Naive thymus-derived CD4-positive, alpha-beta T cell (primary cell): ENCODE measurements around the gene ANP32B. TPM values are rescaled to one million over a fixed set of nuclear protein-coding genes. Genes with fewer than 3 reads are reported as not detected.
A peak's percentile ranks its signal among the peaks of the same experiment; 100 is the strongest.
"Not testable (repeated sequence)": the region's sequence is repeated elsewhere in the genome, so short reads cannot be mapped to it uniquely, and the experiment has no call there.

Source experiments
- ATAC-seq: fragments of 150-1000 bp; cut with Tn5 transposase; 2 replicates; pipeline ENCODE4 v1.10.0; 2021; ENCODE audit warnings: mild to moderate bottlenecking, moderate library complexity
- CTCF ChIA-PET: fragments of 350-600 bp; sonication (Branson Sonifier 250); formaldehyde crosslinking; loops from one replicate; lab custom pipeline; 2021; ENCODE audit warnings: antibody characterized with exemption; lab: Charles Lee
- POLR2A ChIA-PET: fragments of 350-600 bp; sonication (Branson Sonifier 250); formaldehyde crosslinking; loops from one replicate; lab custom pipeline; 2021; ENCODE audit warnings: antibody characterized with exemption, inconsistent platforms; lab: Charles Lee
- DNase-seq, 9 donors: peaks; one replicate each; pipeline versions ENCODE4 v3.0.0 to v3.0.0-alpha.2; 2020 to 2022; ENCODE audit warnings: mixed read lengths in 1 of 9
- H3K27ac ChIP-seq: one replicate; pipeline ENCODE4 v1.7.0; 2013; ENCODE audit warnings: mild to moderate bottlenecking, low read depth, low read length, moderate library complexity
- H3K27me3 ChIP-seq, 2 donors: one replicate each; pipeline ENCODE4 v1.7.0; 2013; ENCODE audit warnings: low read length in 2 of 2, mild to moderate bottlenecking in 2 of 2, moderate library complexity in 2 of 2; ENCODE audit not compliant: control insufficient read depth in 2 of 2, insufficient read depth in 2 of 2
- H3K36me3 ChIP-seq, 3 experiments: 1 replicate in 2 of 3; 2 replicates in 1 of 3; pipeline ENCODE4 v1.7.0; 2013; ENCODE audit warnings: low read length in 3 of 3, mild to moderate bottlenecking in 3 of 3, moderate library complexity in 1 of 3; ENCODE audit not compliant: insufficient read depth in 3 of 3, control insufficient read depth in 2 of 3
- H3K4me1 ChIP-seq, 2 donors: one replicate each; pipeline ENCODE4 v1.7.0; 2013; ENCODE audit warnings: low read length in 2 of 2, mild to moderate bottlenecking in 2 of 2, moderate library complexity in 1 of 2; ENCODE audit not compliant: control insufficient read depth in 2 of 2, insufficient read depth in 2 of 2
- H3K4me3 ChIP-seq: 2 replicates; pipeline ENCODE4 v1.7.0; 2013; ENCODE audit warnings: mild to moderate bottlenecking, low read length
- H3K9me3 ChIP-seq, 3 experiments: 1 replicate in 2 of 3; 2 replicates in 1 of 3; pipeline ENCODE4 v1.7.0; 2013; ENCODE audit warnings: low read length in 3 of 3; ENCODE audit not compliant: control insufficient read depth in 2 of 3
- H3K27ac Mint-ChIP-seq, 9 donors: one replicate each; pipeline ENCODE4 v1.8.0; 2020 to 2022; ENCODE audit warnings: mixed read lengths in 9 of 9, mild to moderate bottlenecking in 8 of 9, moderate library complexity in 5 of 9, inconsistent platforms in 2 of 9
- H3K27me3 Mint-ChIP-seq, 5 donors: one replicate each; pipeline ENCODE4 v1.8.0; 2021 to 2022; ENCODE audit warnings: mixed read lengths in 5 of 5, mild to moderate bottlenecking in 1 of 5
- H3K36me3 Mint-ChIP-seq, 5 donors: one replicate each; pipeline ENCODE4 v1.8.0; 2020 to 2022; ENCODE audit warnings: mixed read lengths in 5 of 5, mild to moderate bottlenecking in 3 of 5, inconsistent platforms in 1 of 5
- H3K4me1 Mint-ChIP-seq, 7 donors: one replicate each; pipeline ENCODE4 v1.8.0; 2020 to 2022; ENCODE audit warnings: mixed read lengths in 7 of 7, mild to moderate bottlenecking in 3 of 7, inconsistent platforms in 1 of 7
- H3K4me3 Mint-ChIP-seq, 10 donors: one replicate each; pipeline ENCODE4 v1.8.0; 2020 to 2022; ENCODE audit warnings: mild to moderate bottlenecking in 10 of 10, mixed read lengths in 10 of 10, moderate library complexity in 6 of 10, inconsistent platforms in 2 of 10
- H3K9me3 Mint-ChIP-seq, 11 donors: one replicate each; pipeline ENCODE4 v1.8.0; 2020 to 2022; ENCODE audit warnings: mixed read lengths in 11 of 11, mild to moderate bottlenecking in 4 of 11, inconsistent platforms in 1 of 11, moderate library complexity in 1 of 11
- intact Hi-C, 2 donors: fragments of 100-400 bp; cut with micrococcal nuclease; formaldehyde crosslinking; loops; one replicate each; pipeline ENCODE4 v1.15.1; 2023
- polyA plus RNA-seq, 2 donors: library from polyadenylated mRNA; unstranded; fragments of 300-500 nt; fragmentation: Illumina TruSeq; gene quantifications; one replicate each; pipeline ENCODE4 v1.2.3, GENCODE V29; 2021
- total RNA-seq, 6 experiments: library from RNA in 5 of 6; stranded (reverse) in 5 of 6; gene quantifications; 1 replicate in 5 of 6; 2 replicates in 1 of 6; pipeline ENCODE4 v1.2.3 and lab custom pipeline; 2021 to 2026

The ANP32B gene
- total and polyA plus RNA-seq, 7 experiments from 2014 or later = 108 to 267 (median 179) TPM

DNA sequence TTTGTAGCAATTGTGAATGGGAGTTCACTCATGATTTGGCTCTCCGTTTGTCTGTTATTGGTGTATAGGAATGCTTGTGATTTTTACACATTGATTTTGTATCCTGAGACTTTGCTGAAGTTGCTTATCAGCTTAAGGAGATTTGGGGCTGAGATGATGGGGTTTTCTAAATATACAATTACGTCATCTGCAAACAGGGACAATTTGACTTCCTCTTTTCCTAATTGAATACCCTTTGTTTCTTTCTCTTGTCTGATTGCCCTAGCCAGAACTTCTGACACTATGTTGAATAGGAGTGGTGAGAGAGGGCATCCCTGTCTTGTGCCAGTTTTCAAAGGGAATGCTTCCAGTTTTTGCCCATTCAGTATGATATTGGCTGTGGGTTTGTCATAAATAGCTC is 36.0 kb upstream of the ANP32B start:
- not testable (repeated sequence) for H3K27ac Mint-ChIP-seq, ATAC-seq

DNA sequence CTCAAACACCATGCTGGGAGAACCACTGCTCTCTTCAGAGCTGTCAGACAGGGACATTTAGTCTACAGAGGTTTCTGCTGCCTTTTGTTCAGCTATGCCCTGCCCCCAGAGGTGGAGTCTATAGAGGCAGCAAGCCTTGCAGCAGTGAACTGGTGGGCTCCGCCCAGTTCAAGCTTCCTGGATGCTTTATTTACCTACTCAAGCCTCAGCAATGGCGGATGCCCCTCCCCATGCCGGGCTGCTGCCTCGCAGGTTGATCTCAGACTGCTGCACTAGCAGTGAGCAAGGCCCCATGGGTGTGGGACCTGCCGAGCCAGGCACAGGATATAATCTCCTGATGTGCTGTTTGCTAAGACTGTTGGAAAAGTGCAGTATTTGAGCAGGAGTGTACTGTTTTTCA is 32.3 kb upstream of the ANP32B start:
- peak in 3 of 9 donors; percentile 4 to 36 (median 33) for DNase-seq
- H3K9me3 ChIP-seq, H3K27me3 ChIP-seq, H3K36me3 ChIP-seq, H3K9me3 Mint-ChIP-seq, H3K4me3 ChIP-seq, H3K27ac Mint-ChIP-seq, H3K4me1 ChIP-seq, ATAC-seq, intact Hi-C loops, H3K4me3 Mint-ChIP-seq, H3K27ac ChIP-seq, H3K36me3 Mint-ChIP-seq: not testable (repeated sequence)
- ChIA-PET CTCF (interaction anchor here (0.6 to 11.8 kb wide), 4 partner anchors 15 to 306 kb away, joined by 3 to 118 read pairs (median 4); partner anchors contain the start of gene TRMO), POLR2A (interaction anchor here (1.1 to 1.6 kb wide), 3 partner anchors 28 to 29 kb away, joined by 3 read pairs; no protein-coding TSS in a partner anchor)
- Mint-ChIP-seq H3K27me3 (peaks cover 0 to 53% (median 0%) of the 10 kb centered on the region in 5 donors), H3K4me1 (peaks cover 0 to 13% (median 7%) of the 10 kb centered on the region in 7 donors)

More for the DNA sequence above, 36.0 kb upstream of the ANP32B start:
- CTCF ChIA-PET, H3K4me1 Mint-ChIP-seq, intact Hi-C loops, H3K9me3 ChIP-seq, H3K4me3 Mint-ChIP-seq, H3K36me3 ChIP-seq, H3K36me3 Mint-ChIP-seq, H3K27me3 ChIP-seq, POLR2A ChIA-PET, H3K27ac ChIP-seq, H3K4me3 ChIP-seq, H3K9me3 Mint-ChIP-seq, DNase-seq, H3K4me1 ChIP-seq: not testable (repeated sequence)
- peaks cover 0 to 59% (median 0%) of the 10 kb centered on the region in 5 donors for H3K27me3 Mint-ChIP-seq

DNA sequence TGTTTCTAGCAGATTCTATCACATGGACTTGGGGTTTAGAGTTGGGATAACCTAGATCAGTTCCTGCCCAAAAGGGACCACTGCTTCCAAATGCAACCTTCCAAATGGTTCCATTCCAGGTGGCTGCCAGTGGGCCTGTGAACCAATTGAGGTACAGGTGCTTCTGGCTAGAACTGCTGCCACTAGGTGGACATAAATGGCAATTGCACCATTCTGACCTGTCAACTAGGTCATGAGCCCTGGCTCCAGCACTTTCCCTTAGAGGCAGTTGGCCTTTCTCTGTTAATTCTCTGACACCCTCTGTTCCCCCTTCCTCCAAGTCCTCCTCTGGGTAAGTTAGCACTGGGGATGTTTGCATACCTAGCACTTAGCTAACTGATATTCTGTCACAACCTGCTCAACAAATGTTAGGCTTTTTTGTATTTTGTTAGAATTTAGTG is 28.6 kb upstream of the ANP32B start:
- Histone ChIP-seq H3K9me3 (peaks cover 0 to 5% (median 0%) of the 10 kb centered on the region in 3 experiments), H3K4me3 (no peak overlapping the region), H3K27ac (no peak overlapping the region), H3K36me3 (no peaks in the 10 kb centered on the region), H3K4me1 (peaks cover 0 to 10% of the 10 kb centered on the region in 2 donors), H3K27me3 (no peaks in the 10 kb centered on the region)
- POLR2A ChIA-PET = interaction anchor here (1.0 to 5.2 kb wide), 4 partner anchors 27 to 43 kb away, joined by 3 to 45 read pairs (median 12); partner anchors contain the start of genes ANP32B and TRMO
- Mint-ChIP-seq H3K9me3 (peaks cover 0 to 8% (median 0%) of the 10 kb centered on the region in 11 donors), H3K27ac (peak overlapping the region in 4 of 9 donors; percentile 14 to 78 (median 44)), H3K27me3 (peaks cover 0 to 18% (median 0%) of the 10 kb centered on the region in 5 donors), H3K4me3 (no peak overlapping the region), H3K36me3 (peaks cover 0 to 4% (median 0%) of the 10 kb centered on the region in 5 donors), H3K4me1 (peaks cover 0 to 13% (median 9%) of the 10 kb centered on the region in 7 donors)
- intact Hi-C loops = loop anchor here (1.0 to 2.0 kb wide), 10 partner anchors 16 to 309 kb away; partner anchors contain the start of genes ANP32B (in 2 of the 2) and HEMGN (in 1 of the 2)
- ATAC-seq (peak; percentile 90), DNase-seq (peak in 8 of 9 donors; percentile 34 to 69 (median 60))
- CTCF ChIA-PET = interaction anchor here (0.6 to 11.8 kb wide), 12 partner anchors 12 to 90 kb away, joined by 3 to 118 read pairs (median 8); partner anchors contain the start of gene TRMO

DNA sequence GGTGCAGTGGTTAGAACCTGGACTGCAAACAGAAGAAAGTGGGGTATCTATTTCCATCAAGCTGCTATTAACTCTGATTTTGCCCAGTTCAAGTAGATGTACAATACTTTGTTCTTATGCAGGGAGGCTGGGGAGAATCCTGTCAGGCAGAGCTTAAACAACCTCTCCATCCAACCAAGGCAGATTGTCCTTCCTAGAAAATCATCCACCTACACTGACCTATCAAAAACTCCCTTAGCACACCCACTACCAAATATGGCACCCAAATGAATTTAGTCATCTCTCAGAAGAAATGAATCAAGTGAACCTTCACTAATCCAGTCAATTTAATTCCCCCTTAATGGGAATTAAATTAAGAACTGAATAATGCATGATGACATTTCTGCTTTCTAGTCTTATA is 26.8 kb upstream of the ANP32B start:
- Histone ChIP-seq H3K4me3 (no peak overlapping the region), H3K27ac (no peak overlapping the region), H3K27me3 (no peaks in the 10 kb centered on the region), H3K9me3 (no peaks in the 10 kb centered on the region), H3K36me3 (no peaks in the 10 kb centered on the region), H3K4me1 (peaks cover 0 to 3% of the 10 kb centered on the region in 2 donors)
- Mint-ChIP-seq H3K4me3 (no peak overlapping the region), H3K4me1 (peaks cover 0 to 10% (median 7%) of the 10 kb centered on the region in 7 donors), H3K27ac (no peak overlapping the region), H3K36me3 (peaks cover 0 to 2% (median 0%) of the 10 kb centered on the region in 5 donors), H3K27me3 (peaks cover 0 to 9% (median 0%) of the 10 kb centered on the region in 5 donors), H3K9me3 (peaks cover 0 to 6% (median 0%) of the 10 kb centered on the region in 11 donors)
- DNase-seq (no peak), ATAC-seq (no peak)
- ChIA-PET CTCF (interaction anchor here (0.5 to 11.8 kb wide), 9 partner anchors 9 to 270 kb away, joined by 3 to 118 read pairs (median 4); partner anchors contain the start of gene TRMO), POLR2A (interaction anchor here (0.9 to 5.2 kb wide), 4 partner anchors 14 to 34 kb away, joined by 3 to 45 read pairs (median 4); partner anchors contain the start of gene TRMO)
- intact Hi-C loops = no loop called here

DNA sequence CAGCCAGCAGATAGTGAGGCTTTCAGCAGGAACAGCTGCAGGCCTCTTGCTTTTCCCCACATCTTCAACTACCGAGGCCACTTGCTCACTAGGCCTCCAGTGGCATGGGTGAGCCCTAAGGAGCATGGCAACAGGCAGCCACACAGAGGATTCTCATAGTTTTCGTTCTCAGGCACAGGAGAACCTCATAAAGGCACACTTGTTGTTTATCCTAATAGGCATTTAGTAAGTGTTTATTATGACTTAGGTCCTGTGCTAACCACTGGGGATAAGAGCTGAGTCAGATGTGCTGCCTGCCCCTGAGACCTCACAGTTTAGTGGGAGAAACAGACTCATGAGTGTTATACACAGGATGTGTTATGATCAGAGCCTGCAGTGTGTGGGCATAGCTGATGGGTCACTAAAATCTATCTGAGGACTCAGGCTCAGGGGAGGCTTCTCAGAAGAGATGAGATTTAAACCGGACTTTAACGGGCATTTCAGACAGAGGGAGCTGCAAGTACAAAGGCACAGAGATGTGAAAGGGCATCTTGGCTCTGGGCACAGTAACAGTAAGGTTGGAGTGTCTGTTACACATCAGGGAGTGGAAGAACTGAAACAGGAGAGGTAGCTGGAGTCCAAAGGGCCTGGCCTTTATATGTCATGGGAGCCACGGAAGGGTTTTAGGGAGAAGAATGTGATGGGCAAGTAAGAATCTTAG is 24.2 kb upstream of the ANP32B start:
- H3K27me3 ChIP-seq = no peaks in the 10 kb centered on the region
- H3K4me3 ChIP-seq = no peak overlapping the region
- intact Hi-C loops = no loop called here
- DNase-seq (no peak), ATAC-seq (no peak)
- peaks cover 0 to 4% (median 0%) of the 10 kb centered on the region in 5 donors for H3K27me3 Mint-ChIP-seq
- peak overlapping the region in 2 of 9 donors; percentile 25 to 44 for H3K27ac Mint-ChIP-seq
- H3K4me3 Mint-ChIP-seq = no peak overlapping the region
- H3K9me3 ChIP-seq = no peaks in the 10 kb centered on the region
- H3K36me3 Mint-ChIP-seq = no peaks in the 10 kb centered on the region
- POLR2A ChIA-PET = interaction anchor here (0.8 to 3.3 kb wide), 7 partner anchors 13 to 69 kb away, joined by 3 to 20 read pairs (median 4); partner anchors contain the start of genes ANP32B and TRMO
- peaks cover 0 to 3% of the 10 kb centered on the region in 2 donors for H3K4me1 ChIP-seq
- no peaks in the 10 kb centered on the region for H3K9me3 Mint-ChIP-seq
- peaks cover 0 to 8% (median 6%) of the 10 kb centered on the region in 7 donors for H3K4me1 Mint-ChIP-seq
- CTCF ChIA-PET = interaction anchor here (0.7 to 11.8 kb wide), 4 partner anchors 17 to 67 kb away, joined by 3 to 118 read pairs (median 4); partner anchors contain the start of gene TRMO
- no peak overlapping the region for H3K27ac ChIP-seq
- no peaks in the 10 kb centered on the region for H3K36me3 ChIP-seq

DNA sequence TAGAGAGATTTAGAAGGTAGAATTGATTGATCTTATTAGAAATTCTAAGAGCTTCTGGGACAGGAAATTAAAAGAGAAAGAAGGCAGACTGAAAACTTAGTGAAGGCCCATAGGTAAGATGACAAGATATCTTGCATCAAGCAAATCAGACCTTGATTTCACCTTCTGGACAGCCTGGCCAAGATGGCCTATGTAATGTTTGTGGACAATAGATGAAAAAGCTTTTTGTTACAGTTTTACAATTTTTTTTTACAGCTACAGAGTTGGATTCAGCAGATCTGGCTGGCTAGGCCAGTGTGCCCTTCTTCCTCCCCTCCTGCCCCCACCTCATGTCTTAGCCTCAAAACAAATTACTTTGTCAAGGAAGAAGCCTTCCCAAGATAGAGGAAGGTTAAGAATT is 23.6 kb upstream of the ANP32B start:
- H3K27me3 ChIP-seq = no peaks in the 10 kb centered on the region
- Mint-ChIP-seq H3K27ac (peak overlapping the region in 1 of 9 donors; percentile 11), H3K27me3 (peaks cover 0 to 9% (median 3%) of the 10 kb centered on the region in 5 donors), H3K9me3 (no peaks in the 10 kb centered on the region), H3K36me3 (no peaks in the 10 kb centered on the region), H3K4me1 (peaks cover 0 to 8% (median 3%) of the 10 kb centered on the region in 7 donors), H3K4me3 (no peak overlapping the region)
- H3K9me3 ChIP-seq = no peaks in the 10 kb centered on the region
- no peaks in the 10 kb centered on the region for H3K36me3 ChIP-seq
- ChIA-PET CTCF (interaction anchor here (0.7 to 11.8 kb wide), 6 partner anchors 12 to 78 kb away, joined by 3 to 118 read pairs (median 3); partner anchors contain the start of gene TRMO), POLR2A (interaction anchor here (0.8 to 3.3 kb wide), 8 partner anchors 12 to 69 kb away, joined by 3 to 20 read pairs (median 4); partner anchors contain the start of genes ANP32B and TRMO)
- DNase-seq (no peak), ATAC-seq (no peak)
- no peaks in the 10 kb centered on the region for H3K4me1 ChIP-seq
- intact Hi-C loops = no loop called here
- H3K27ac ChIP-seq = no peak overlapping the region
- H3K4me3 ChIP-seq = no peak overlapping the region
